Chondrocyte (in vitro differentiated cells): ENCODE data around the gene ADCY7. TPM values are rescaled to one million over a fixed set of nuclear protein-coding genes. Genes with fewer than 3 reads are reported as not detected.

Source experiments
- DNase-seq: peaks from one replicate; pipeline ENCODE4 v3.0.0; 2021; ENCODE audit warnings: mixed read lengths, low spot score
- H3K27ac Mint-ChIP-seq: one replicate; pipeline ENCODE4 v1.8.0; 2021; ENCODE audit warnings: mild to moderate bottlenecking, moderate library complexity, mixed read lengths; ENCODE audit not compliant: unreplicated experiment
- H3K27me3 Mint-ChIP-seq: 2 replicates; pipeline ENCODE4 v1.8.0; 2021; ENCODE audit warnings: low read depth, mixed read lengths
- H3K36me3 Mint-ChIP-seq: 2 replicates; pipeline ENCODE4 v1.8.0; 2021; ENCODE audit warnings: low read depth, mixed read lengths
- H3K4me1 Mint-ChIP-seq: 2 replicates; pipeline ENCODE4 v1.8.0; 2021; ENCODE audit warnings: low read depth, mild to moderate bottlenecking, mixed read lengths
- H3K4me3 Mint-ChIP-seq: one replicate; pipeline ENCODE4 v1.8.0; 2021; ENCODE audit warnings: mild to moderate bottlenecking, moderate library complexity, mixed read lengths; ENCODE audit not compliant: unreplicated experiment
- H3K9me3 Mint-ChIP-seq: 2 replicates; pipeline ENCODE4 v1.8.0; 2021; ENCODE audit warnings: low read depth, mixed read lengths
- CTCF ChIP-seq: fragments of 200-600 bp; sonication (generic); IDR thresholded peaks from 2 replicates; pipeline ENCODE4 v1.5.0; 2021; ENCODE audit warnings: antibody characterized with exemption, mild to moderate bottlenecking, moderate library complexity
- total RNA-seq: library from RNA; stranded (reverse); gene quantifications from 3 replicates; pipeline ENCODE4 v1.2.1, GENCODE V29; 2021

The ADCY7 gene
- total RNA-seq, 1 donor from 2014 or later = 9.1 TPM

GRCh38 chr16:50324345-50324744 lies 58.0 kb downstream of the ADCY7 start:
- no peaks in the 10 kb centered on the region for H3K9me3 Mint-ChIP-seq
- peaks cover 2% of the 10 kb centered on the region for H3K4me1 Mint-ChIP-seq
- H3K4me3 Mint-ChIP-seq = no peak overlapping the region
- no peak for TF ChIP-seq CTCF
- H3K27me3 Mint-ChIP-seq = no peaks in the 10 kb centered on the region
- no peak for DNase-seq
- H3K36me3 Mint-ChIP-seq = peaks cover 33% of the 10 kb centered on the region
- no peak overlapping the region for H3K27ac Mint-ChIP-seq

GRCh38 chr16:50326264-50326663 lies 59.9 kb downstream of the ADCY7 start:
- H3K36me3 Mint-ChIP-seq = peaks cover 21% of the 10 kb centered on the region
- no peak for DNase-seq

GRCh38 chr16:50326835-50327465 lies 60.6 kb downstream of the ADCY7 start:
- Mint-ChIP-seq H3K27me3 (no peaks in the 10 kb centered on the region), H3K4me1 (peaks cover 16% of the 10 kb centered on the region), H3K36me3 (peaks cover 23% of the 10 kb centered on the region), H3K4me3 (no peak overlapping the region), H3K9me3 (no peaks in the 10 kb centered on the region), H3K27ac (no peak overlapping the region)
- TF ChIP-seq CTCF = peak; percentile 74
- no peak for DNase-seq

More at GRCh38 chr16:50326264-50326663, 59.9 kb downstream of the ADCY7 start:
- TF ChIP-seq CTCF = no peak
- no peak overlapping the region for H3K27ac Mint-ChIP-seq
- no peaks in the 10 kb centered on the region for H3K27me3 Mint-ChIP-seq
- no peak overlapping the region for H3K4me3 Mint-ChIP-seq
- peaks cover 14% of the 10 kb centered on the region for H3K4me1 Mint-ChIP-seq
- no peaks in the 10 kb centered on the region for H3K9me3 Mint-ChIP-seq

- Mint-ChIP-seq H3K9me3 (peaks cover 3% of the 10 kb centered on the region), H3K36me3 (peaks cover 20% of the 10 kb centered on the region), H3K4me3 (no peak overlapping the region), H3K4me1 (peaks cover 31% of the 10 kb centered on the region), H3K27me3 (no peaks in the 10 kb centered on the region), H3K27ac (no peak overlapping the region)
- DNase-seq = no peak
- TF ChIP-seq CTCF = no peak
These were observed 63.3 kb downstream of the ADCY7 start for GRCh38 chr16:50329446-50330189.

- no peak for DNase-seq
- no peaks in the 10 kb centered on the region for H3K27me3 Mint-ChIP-seq
- H3K27ac Mint-ChIP-seq = no peak overlapping the region
- peaks cover 16% of the 10 kb centered on the region for H3K36me3 Mint-ChIP-seq
- peaks cover 3% of the 10 kb centered on the region for H3K9me3 Mint-ChIP-seq
- H3K4me3 Mint-ChIP-seq = no peak overlapping the region
- no peak for TF ChIP-seq CTCF
- peaks cover 42% of the 10 kb centered on the region for H3K4me1 Mint-ChIP-seq
These were observed 65.2 kb downstream of the ADCY7 start for GRCh38 chr16:50331570-50331969.
